Activated CD4-positive, alpha-beta T cell treated with anti-CD3 and anti-CD28 coated beads, Interleukin-2, Interleukin-4, amounts not matched to agents 100 ng/mL and 50 ng/mL, durations not matched to agents 16 hours and 8 hours (primary cell): ENCODE results near the gene EFCAB3.
"Not testable (repeated sequence)": the region's sequence is repeated elsewhere in the genome, so short reads cannot be mapped to it uniquely, and the experiment has no call there.

Experiments
- DNase-seq: peaks from one replicate; pipeline ENCODE4 v3.0.0-alpha.2; 2020; ENCODE audit warnings: low spot score

EFCAB3 gene

DNA sequence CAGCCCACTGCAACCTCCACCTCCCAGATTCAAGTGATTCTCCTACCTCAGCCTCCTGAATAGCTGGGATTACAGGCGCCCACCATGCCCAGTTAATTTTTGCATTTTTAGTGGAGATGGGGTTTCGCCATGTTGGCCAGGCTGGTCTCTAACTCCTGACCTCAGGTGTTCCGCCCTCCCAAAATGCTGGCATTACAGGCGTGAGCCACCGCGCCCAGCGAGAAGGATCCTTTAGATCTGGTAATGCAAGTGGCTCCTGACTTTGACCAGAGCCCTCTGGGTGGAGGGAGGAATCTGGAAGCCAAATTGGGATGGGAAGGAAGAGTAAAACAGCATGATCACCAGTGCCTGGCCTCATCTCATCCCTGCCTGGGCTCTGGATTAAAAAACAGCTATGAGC is 84.9 kb downstream of the EFCAB3 start:
- not testable (repeated sequence) for DNase-seq
